HG03159 (cell line): Measurements from ENCODE around the gene KLHL35.

Source experiments
- ATAC-seq: cut with Tn5 transposase; IDR thresholded peaks from one replicate; pipeline ENCODE4 v1.9.1; 2021; ENCODE audit warnings: mild to moderate bottlenecking, moderate library complexity; ENCODE audit not compliant: unreplicated experiment

Gene KLHL35, protein sequence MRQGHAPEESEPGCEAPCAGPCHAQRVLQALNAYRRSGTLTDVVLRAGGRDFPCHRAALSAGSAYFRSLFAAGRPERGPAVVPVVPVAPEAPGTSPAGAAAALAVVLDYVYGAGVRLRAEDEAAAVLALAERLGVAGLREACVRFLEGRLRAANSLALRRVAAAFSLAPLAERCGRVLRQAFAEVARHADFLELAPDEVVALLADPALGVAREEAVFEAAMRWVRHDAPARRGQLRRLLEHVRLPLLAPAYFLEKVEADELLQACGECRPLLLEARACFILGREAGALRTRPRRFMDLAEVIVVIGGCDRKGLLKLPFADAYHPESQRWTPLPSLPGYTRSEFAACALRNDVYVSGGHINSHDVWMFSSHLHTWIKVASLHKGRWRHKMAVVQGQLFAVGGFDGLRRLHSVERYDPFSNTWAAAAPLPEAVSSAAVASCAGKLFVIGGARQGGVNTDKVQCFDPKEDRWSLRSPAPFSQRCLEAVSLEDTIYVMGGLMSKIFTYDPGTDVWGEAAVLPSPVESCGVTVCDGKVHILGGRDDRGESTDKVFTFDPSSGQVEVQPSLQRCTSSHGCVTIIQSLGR

GRCh38 chr11:75432911-75433321, at the start of gene KLHL35:
KLHL35 (minus strand) TSS chr11:75433203; CDS start chr11:75430629, 2,574 bp downstream.
- ATAC-seq = no peak

- no peak for ATAC-seq
Measured at GRCh38 chr11:75481922-75482606, 49.1 kb upstream of the KLHL35 start.

GRCh38 chr11:75481223-75481921, 48.4 kb upstream of the KLHL35 start:
- no peak for ATAC-seq

- ATAC-seq = no peak
Measured at GRCh38 chr11:75480185-75481175, 47.5 kb upstream of the KLHL35 start.

DNA sequence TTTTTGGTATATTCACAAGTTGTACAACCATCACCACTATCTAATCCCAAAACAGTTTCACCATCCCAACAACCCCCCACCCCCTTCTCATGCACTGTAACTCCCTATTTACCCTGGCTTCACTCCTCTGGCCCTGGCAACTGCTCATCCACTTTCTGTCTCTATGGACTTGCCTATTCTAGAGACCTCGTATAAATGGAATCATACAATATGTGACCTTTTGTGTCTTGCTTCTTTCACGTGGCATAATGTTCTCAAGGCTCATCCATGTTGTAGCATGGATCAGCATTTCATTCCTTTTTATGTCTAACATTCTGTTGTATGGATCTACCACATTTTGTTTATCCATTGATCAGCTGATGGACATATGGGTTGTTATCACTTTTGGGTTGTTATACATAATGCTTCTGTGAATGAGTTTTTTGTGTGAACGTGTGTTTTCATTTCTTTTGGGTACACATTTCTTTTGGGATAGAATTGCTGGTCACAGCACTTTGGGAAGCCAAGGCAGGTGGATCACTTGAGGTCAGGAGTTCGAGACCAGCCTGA, 46.7 kb upstream of the KLHL35 start:
- ATAC-seq = no peak

DNA sequence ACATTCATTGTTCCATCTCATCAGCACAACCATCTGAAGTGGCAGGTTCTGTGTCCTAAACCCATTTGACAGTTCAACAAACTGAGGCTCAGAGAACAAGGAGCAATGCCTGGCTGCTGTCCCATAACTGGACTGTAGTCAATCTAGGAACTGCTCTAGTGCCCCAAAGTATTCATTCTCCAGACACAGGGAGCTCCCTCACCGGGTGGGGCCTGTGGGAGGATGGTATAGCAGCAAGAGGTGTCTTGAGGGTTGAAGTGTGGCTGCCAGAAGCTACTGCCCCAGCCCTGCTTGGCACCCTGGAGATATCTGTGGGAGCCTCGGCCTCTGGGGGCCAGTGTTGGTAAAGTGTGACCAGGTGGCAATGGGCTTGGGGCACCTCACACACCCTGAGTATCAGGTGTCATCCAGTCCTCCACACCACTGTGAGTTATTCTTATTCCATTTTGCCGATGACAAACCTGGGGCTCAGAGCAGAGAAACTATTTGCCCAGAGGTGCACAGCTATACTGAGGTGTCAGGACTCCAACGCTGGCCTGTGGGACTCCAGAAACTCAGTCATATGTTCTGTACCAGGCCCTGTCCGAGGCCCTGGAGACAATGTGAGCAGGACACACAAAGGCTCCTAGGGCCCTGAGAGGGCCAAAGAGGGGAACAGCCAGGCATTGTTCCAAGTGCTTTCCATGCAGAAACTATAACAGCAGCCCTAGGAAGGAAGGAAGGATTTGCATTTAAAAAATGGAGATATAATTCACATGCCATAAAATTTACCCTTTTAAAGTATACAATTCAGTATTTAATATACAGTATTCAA, 46.0 kb upstream of the KLHL35 start:
- no peak for ATAC-seq

GRCh38 chr11:75477614-75477935, 44.6 kb upstream of the KLHL35 start:
- no peak for ATAC-seq

GRCh38 chr11:75476739-75477613, 44.0 kb upstream of the KLHL35 start:
- ATAC-seq = no peak

- no peak for ATAC-seq
Measured at GRCh38 chr11:75475767-75476650, 43.0 kb upstream of the KLHL35 start.

DNA sequence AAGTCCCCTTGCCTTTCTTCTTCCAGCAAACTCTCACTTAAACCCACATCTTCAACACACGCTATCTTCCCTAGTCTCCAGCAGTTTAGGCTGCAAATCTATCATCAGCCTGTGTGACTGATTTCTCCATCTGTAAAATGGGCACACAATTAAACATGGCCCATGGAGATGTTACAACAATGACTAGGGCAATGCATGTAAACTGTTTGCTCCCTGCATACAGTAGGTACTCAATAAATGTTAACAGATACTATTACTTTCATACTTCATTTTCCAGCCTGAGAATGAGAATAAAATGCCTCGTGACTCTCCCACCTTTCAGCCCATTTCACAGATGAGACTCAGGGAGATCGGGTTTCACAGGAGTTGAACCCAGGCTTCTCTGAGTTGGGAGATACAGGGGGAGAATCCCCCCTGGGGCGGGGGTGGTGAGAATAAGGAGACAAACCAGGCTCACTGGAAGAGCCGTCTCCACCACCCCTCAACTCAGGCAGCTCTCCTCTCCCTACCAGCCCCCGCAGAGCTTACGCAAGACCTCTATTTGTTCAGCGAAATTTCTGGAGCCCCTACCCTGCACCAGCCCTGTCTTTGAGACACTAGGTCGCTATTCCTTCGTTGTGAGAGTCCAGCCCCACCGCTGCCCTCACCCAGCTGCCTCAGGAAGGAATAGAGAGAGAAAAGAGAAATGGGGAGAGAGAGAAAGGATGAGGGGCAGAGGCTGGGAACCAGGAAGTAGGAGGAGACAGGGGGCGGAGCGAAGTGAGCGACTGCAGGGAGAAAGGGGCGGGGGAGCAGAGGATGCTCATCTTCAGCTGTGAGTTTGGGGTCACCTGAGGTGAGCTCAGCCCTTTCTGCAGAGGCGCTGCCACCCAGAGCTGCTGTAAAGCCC, 42.1 kb upstream of the KLHL35 start:
- no peak for ATAC-seq

- ATAC-seq = no peak
Measured at GRCh38 chr11:75474240-75474639, 41.2 kb upstream of the KLHL35 start.

GRCh38 chr11:75473684-75474083, 40.7 kb upstream of the KLHL35 start:
- ATAC-seq = no peak

DNA sequence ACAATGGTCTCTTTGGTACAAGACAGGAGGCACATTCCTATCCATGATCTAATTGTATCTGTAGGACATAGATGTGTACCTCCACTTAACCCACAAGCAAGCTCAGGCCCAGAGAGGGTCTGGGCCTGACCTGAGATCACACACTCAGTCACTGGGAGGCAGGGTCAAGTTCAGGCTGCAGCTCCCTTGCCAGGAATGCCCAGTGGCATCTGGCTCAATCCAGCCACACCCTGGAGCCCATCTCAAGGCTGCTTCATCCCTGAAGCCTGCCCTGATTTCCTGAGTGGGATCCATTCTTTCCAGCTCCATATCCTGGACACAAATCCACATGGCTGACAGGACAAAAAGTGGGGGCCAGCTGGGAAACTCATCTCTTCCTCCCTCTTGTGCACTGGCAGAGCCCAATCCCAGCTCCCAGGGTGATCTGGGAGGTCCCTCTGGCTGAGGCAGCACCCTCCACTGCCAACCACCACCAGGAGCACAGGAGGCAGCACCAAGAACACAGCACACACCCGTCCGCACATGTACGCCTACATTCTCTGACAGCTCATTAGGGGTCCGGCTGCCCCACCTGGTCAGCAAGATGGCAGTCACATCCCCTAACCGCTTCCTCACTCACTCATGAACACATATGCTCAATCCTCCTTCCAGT, 39.2 kb upstream of the KLHL35 start:
- no peak for ATAC-seq

GRCh38 chr11:75471176-75471973, 38.4 kb upstream of the KLHL35 start:
- no peak for ATAC-seq
